Measurements from ENCODE around the gene PIGL.
A peak's percentile ranks its signal among the peaks of the same experiment; 100 is the strongest.
"Not testable (repeated sequence)": the region's sequence is repeated elsewhere in the genome, so short reads cannot be mapped to it uniquely, and the experiment has no call there.

Gene PIGL

GRCh38 chr17:16199093-16199492 is 17.9 kb upstream of the PIGL start:
- Histone ChIP-seq H3K36me3 (ENCODE audit: control insufficient read depth in 1 of 2, insufficient read depth in 2 of 2, low read length in 2 of 2) (peaks cover 0 to 12% of the 10 kb centered on the region in 2 donors), H3K4me3 (ENCODE audit: low read depth in 1 of 2, low read length in 2 of 2) (no peak overlapping the region), H3K9ac (ENCODE audit: low read depth in 1 of 2, low read length in 2 of 2) (no peak overlapping the region), H3K4me1 (ENCODE audit: control insufficient read depth in 1 of 2, insufficient read depth in 2 of 2, low read length in 2 of 2) (peaks cover 20 to 23% of the 10 kb centered on the region in 2 donors), H3K27ac (ENCODE audit: low read depth, low read length) (no peak overlapping the region), H3K27me3 (ENCODE audit: control insufficient read depth in 1 of 2, insufficient read depth in 2 of 2, low read length in 2 of 2) (no peaks in the 10 kb centered on the region), H3K9me3 (ENCODE audit: control insufficient read depth in 1 of 2, low read length in 2 of 2) (no peaks in the 10 kb centered on the region)

- H3K9me3 ChIP-seq (ENCODE audit: control insufficient read depth in 1 of 2, low read length in 2 of 2); H3K27ac ChIP-seq (ENCODE audit: low read depth, low read length); H3K4me3 ChIP-seq (ENCODE audit: low read depth in 1 of 2, low read length in 2 of 2); H3K9ac ChIP-seq (ENCODE audit: low read depth in 1 of 2, low read length in 2 of 2); H3K27me3 ChIP-seq (ENCODE audit: control insufficient read depth in 1 of 2, insufficient read depth in 2 of 2, low read length in 2 of 2); H3K36me3 ChIP-seq (ENCODE audit: control insufficient read depth in 1 of 2, insufficient read depth in 2 of 2, low read length in 2 of 2): not testable (repeated sequence)
- H3K4me1 ChIP-seq (ENCODE audit: control insufficient read depth in 1 of 2, insufficient read depth in 2 of 2, low read length in 2 of 2): peaks cover 23 to 27% of the 10 kb centered on the region in 2 donors
Observed at GRCh38 chr17:16201693-16202131, 15.3 kb upstream of the PIGL start.

GRCh38 chr17:16202554-16203500 is 14.2 kb upstream of the PIGL start:
- not testable (repeated sequence) for H3K4me3 ChIP-seq (ENCODE audit: low read depth in 1 of 2, low read length in 2 of 2); H3K27me3 ChIP-seq (ENCODE audit: control insufficient read depth in 1 of 2, insufficient read depth in 2 of 2, low read length in 2 of 2); H3K9me3 ChIP-seq (ENCODE audit: control insufficient read depth in 1 of 2, low read length in 2 of 2); H3K36me3 ChIP-seq (ENCODE audit: control insufficient read depth in 1 of 2, insufficient read depth in 2 of 2, low read length in 2 of 2); H3K9ac ChIP-seq (ENCODE audit: low read depth in 1 of 2, low read length in 2 of 2)
- Histone ChIP-seq H3K4me1 (ENCODE audit: control insufficient read depth in 1 of 2, insufficient read depth in 2 of 2, low read length in 2 of 2) (peaks cover 23 to 27% of the 10 kb centered on the region in 2 donors), H3K27ac (ENCODE audit: low read depth, low read length) (peak overlapping the region; percentile 38)

- H3K27ac ChIP-seq (ENCODE audit: low read depth, low read length): not testable (repeated sequence)
Observed at GRCh38 chr17:16204763-16205162, 12.2 kb upstream of the PIGL start.

GRCh38 chr17:16211590-16211989 is 5.4 kb upstream of the PIGL start:
- Histone ChIP-seq H3K27ac (ENCODE audit: low read depth, low read length) (no peak overlapping the region), H3K36me3 (ENCODE audit: control insufficient read depth in 1 of 2, insufficient read depth in 2 of 2, low read length in 2 of 2) (no peaks in the 10 kb centered on the region), H3K9ac (ENCODE audit: low read depth in 1 of 2, low read length in 2 of 2) (no peak overlapping the region), H3K9me3 (ENCODE audit: control insufficient read depth in 1 of 2, low read length in 2 of 2) (no peaks in the 10 kb centered on the region), H3K27me3 (ENCODE audit: control insufficient read depth in 1 of 2, insufficient read depth in 2 of 2, low read length in 2 of 2) (no peaks in the 10 kb centered on the region), H3K4me3 (ENCODE audit: low read depth in 1 of 2, low read length in 2 of 2) (no peak overlapping the region), H3K4me1 (ENCODE audit: control insufficient read depth in 1 of 2, insufficient read depth in 2 of 2, low read length in 2 of 2) (peaks cover 20 to 22% of the 10 kb centered on the region in 2 donors)

More at GRCh38 chr17:16204763-16205162, 12.2 kb upstream of the PIGL start:
- not testable (repeated sequence) for H3K36me3 ChIP-seq (ENCODE audit: control insufficient read depth in 1 of 2, insufficient read depth in 2 of 2, low read length in 2 of 2); H3K27me3 ChIP-seq (ENCODE audit: control insufficient read depth in 1 of 2, insufficient read depth in 2 of 2, low read length in 2 of 2); H3K9me3 ChIP-seq (ENCODE audit: control insufficient read depth in 1 of 2, low read length in 2 of 2); H3K4me3 ChIP-seq (ENCODE audit: low read depth in 1 of 2, low read length in 2 of 2); H3K9ac ChIP-seq (ENCODE audit: low read depth in 1 of 2, low read length in 2 of 2)
- peaks cover 17 to 18% of the 10 kb centered on the region in 2 donors for H3K4me1 ChIP-seq (ENCODE audit: control insufficient read depth in 1 of 2, insufficient read depth in 2 of 2, low read length in 2 of 2)

- Histone ChIP-seq H3K9me3 (ENCODE audit: control insufficient read depth in 1 of 2, low read length in 2 of 2) (no peaks in the 10 kb centered on the region), H3K4me3 (ENCODE audit: low read depth in 1 of 2, low read length in 2 of 2) (peak overlapping the region; percentile 21 to 88), H3K4me1 (ENCODE audit: control insufficient read depth in 1 of 2, insufficient read depth in 2 of 2, low read length in 2 of 2) (peaks cover 27 to 32% of the 10 kb centered on the region in 2 donors), H3K27me3 (ENCODE audit: control insufficient read depth in 1 of 2, insufficient read depth in 2 of 2, low read length in 2 of 2) (no peaks in the 10 kb centered on the region), H3K27ac (ENCODE audit: low read depth, low read length) (no peak overlapping the region), H3K36me3 (ENCODE audit: control insufficient read depth in 1 of 2, insufficient read depth in 2 of 2, low read length in 2 of 2) (no peaks in the 10 kb centered on the region), H3K9ac (ENCODE audit: low read depth in 1 of 2, low read length in 2 of 2) (no peak overlapping the region)
Observed at GRCh38 chr17:16212793-16213192, 4.2 kb upstream of the PIGL start.

- no peaks in the 10 kb centered on the region for H3K9me3 ChIP-seq (ENCODE audit: control insufficient read depth in 1 of 2, low read length in 2 of 2)
- H3K9ac ChIP-seq (ENCODE audit: low read depth in 1 of 2, low read length in 2 of 2): peak overlapping the region; percentile 85 to 87
- H3K4me3 ChIP-seq (ENCODE audit: low read depth in 1 of 2, low read length in 2 of 2): peak overlapping the region; percentile 88 to 94
- no peaks in the 10 kb centered on the region for H3K27me3 ChIP-seq (ENCODE audit: control insufficient read depth in 1 of 2, insufficient read depth in 2 of 2, low read length in 2 of 2)
- peak overlapping the region; percentile 98 for H3K27ac ChIP-seq (ENCODE audit: low read depth, low read length)
- no peaks in the 10 kb centered on the region for H3K36me3 ChIP-seq (ENCODE audit: control insufficient read depth in 1 of 2, insufficient read depth in 2 of 2, low read length in 2 of 2)
- H3K4me1 ChIP-seq (ENCODE audit: control insufficient read depth in 1 of 2, insufficient read depth in 2 of 2, low read length in 2 of 2): peaks cover 30 to 39% of the 10 kb centered on the region in 2 donors
Observed at GRCh38 chr17:16214190-16215001, 2.6 kb upstream of the PIGL start.

- Histone ChIP-seq H3K4me3 (ENCODE audit: low read depth in 1 of 2, low read length in 2 of 2) (peak overlapping the region; percentile 88 to 94), H3K36me3 (ENCODE audit: control insufficient read depth in 1 of 2, insufficient read depth in 2 of 2, low read length in 2 of 2) (no peaks in the 10 kb centered on the region), H3K27ac (ENCODE audit: low read depth, low read length) (peak overlapping the region; percentile 98), H3K9ac (ENCODE audit: low read depth in 1 of 2, low read length in 2 of 2) (peak overlapping the region; percentile 85 to 87), H3K4me1 (ENCODE audit: control insufficient read depth in 1 of 2, insufficient read depth in 2 of 2, low read length in 2 of 2) (peaks cover 30 to 39% of the 10 kb centered on the region in 2 donors), H3K27me3 (ENCODE audit: control insufficient read depth in 1 of 2, insufficient read depth in 2 of 2, low read length in 2 of 2) (no peaks in the 10 kb centered on the region), H3K9me3 (ENCODE audit: control insufficient read depth in 1 of 2, low read length in 2 of 2) (no peaks in the 10 kb centered on the region)
Observed at GRCh38 chr17:16215002-16215272, 2.1 kb upstream of the PIGL start.

GRCh38 chr17:16215273-16215964 is 1.6 kb upstream of the PIGL start, which contains the start of gene NCOR1:
Gene NCOR1 (minus strand): TSS chr17:16215534. CDS start chr17:16194569, 20,965 bp downstream.
- Histone ChIP-seq H3K27ac (ENCODE audit: low read depth, low read length) (peak within 1 kb of the TSS; percentile 98), H3K4me1 (ENCODE audit: control insufficient read depth in 1 of 2, insufficient read depth in 2 of 2, low read length in 2 of 2) (peaks cover 30 to 39% of the 10 kb centered on the region in 2 donors), H3K36me3 (ENCODE audit: control insufficient read depth in 1 of 2, insufficient read depth in 2 of 2, low read length in 2 of 2) (no peaks in the 10 kb centered on the region), H3K4me3 (ENCODE audit: low read depth in 1 of 2, low read length in 2 of 2) (peak within 1 kb of the TSS; percentile 88 to 94), H3K9me3 (ENCODE audit: control insufficient read depth in 1 of 2, low read length in 2 of 2) (no peaks in the 10 kb centered on the region), H3K27me3 (ENCODE audit: control insufficient read depth in 1 of 2, insufficient read depth in 2 of 2, low read length in 2 of 2) (no peaks in the 10 kb centered on the region), H3K9ac (ENCODE audit: low read depth in 1 of 2, low read length in 2 of 2) (peak within 1 kb of the TSS; percentile 85 to 87)
